NOMO-1 treated with dmso at 0.1 percent for 144 hours (cell line): ENCODE results near the gene TOMM7.
"Not testable (repeated sequence)": the region's sequence is repeated elsewhere in the genome, so short reads cannot be mapped to it uniquely, and the experiment has no call there.

Source experiments
- DNase-seq: peaks from one replicate; lab custom pipeline; 2025; ENCODE audit not compliant: unreplicated experiment; lab: John Stamatoyannopoulos, UW

The TOMM7 gene

DNA sequence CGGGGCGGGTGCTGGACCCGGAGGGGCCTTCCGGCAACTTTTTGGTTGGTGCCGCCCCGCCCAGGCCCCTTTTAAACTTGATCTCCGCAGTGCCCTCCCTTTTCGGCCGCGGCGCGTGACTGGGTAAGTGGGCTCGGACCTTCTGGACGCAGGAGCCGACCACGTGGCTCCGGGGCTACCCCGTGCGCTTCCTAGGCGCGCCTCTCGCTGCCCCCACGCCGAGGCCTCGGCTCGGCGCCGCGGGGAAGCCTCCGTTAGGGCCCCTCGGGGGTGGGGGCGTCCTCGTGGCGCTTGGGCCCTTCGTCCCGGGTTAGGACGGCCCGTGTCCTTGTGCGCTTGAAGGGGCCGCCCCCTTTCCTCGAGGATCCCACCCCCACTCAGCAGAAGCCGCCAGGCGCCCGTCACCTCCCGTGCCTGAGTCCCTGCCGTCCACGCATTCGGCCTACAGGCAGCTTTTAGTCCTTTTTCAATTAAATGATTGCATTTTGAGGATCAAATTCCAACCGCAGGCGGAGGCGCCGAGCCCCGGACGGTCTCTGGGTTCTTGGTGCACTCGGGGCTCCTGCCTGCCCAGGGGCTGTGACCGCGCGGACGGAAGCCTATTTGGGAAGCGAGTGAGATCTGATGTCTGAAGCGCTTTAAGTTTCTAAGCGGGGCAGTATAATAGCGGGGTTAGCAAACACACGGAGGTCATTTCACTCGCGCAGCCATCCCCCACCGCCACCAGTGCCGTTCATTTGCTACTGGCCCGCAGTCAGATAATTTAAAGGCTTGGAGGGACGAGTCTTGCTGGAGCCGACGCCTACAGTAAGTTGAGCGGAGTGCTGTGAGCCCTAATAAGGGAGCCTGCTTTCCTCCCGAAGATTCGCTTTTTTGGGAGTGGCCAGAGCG lies 31.8 kb upstream of the TOMM7 start:
- peak; percentile 88 for DNase-seq

DNA sequence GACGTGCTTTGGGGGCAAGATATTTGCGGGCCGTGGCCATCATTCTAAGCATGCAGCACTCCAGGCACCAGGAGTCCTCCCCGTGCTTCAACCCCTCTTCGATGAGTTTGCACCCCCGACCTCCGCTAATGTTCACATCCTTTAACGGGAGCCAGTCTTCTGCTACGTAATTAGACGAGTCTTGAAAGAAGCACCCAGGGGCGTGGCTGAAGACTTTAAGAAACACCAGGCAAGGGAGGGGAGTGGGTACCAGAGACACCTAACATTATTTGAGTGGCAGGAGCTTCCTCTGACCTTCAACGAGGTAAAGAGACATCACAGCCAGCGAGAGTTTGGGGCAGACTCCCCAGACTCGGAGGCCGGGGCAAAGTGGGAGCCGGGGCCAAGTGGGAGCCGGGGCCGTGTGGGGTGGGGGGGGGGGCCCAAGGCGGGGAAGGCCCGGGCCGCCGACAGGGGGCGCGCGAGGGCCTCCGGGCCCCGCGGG lies 31.1 kb upstream of the TOMM7 start:
- DNase-seq: peak; percentile 38

DNA sequence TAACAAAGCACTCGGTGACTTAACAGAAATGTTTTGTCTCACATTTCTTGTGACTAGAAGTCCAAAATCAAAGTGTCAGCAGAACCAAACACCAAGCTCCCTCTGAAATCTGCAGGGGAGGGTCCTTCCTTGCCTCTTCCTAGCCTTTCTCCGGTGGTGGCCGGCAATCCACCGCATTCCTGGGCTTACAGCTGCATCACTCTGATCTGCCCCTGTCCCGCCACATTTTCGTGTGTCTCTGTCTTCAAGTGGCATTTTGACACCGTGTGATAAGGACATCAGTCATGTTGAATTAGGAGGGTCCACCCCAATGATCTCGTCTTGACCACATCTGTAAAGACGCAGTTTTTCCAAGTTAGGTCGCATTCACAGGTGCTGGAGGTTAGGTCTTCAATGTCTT lies 30.5 kb upstream of the TOMM7 start:
- no peak for DNase-seq

DNA sequence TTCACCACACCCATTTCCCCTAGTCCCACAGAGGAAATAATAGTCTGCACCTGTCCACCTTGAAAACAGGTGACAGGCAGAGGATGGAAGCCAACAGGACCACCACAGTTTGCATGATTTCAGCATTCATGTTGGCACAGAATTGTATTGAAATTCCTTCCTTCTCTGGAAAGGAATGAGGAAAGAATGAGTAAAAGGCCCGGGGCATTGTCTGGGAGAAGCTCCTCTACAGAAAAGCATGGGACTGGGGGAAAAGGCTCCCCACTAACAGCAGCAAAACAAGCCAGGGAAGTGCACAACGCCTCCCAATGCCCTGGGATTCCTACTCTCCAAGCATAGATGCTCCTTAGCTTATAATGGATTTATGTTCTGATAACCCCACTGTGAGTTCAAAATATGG lies 28.5 kb upstream of the TOMM7 start:
- no peak for DNase-seq

DNA sequence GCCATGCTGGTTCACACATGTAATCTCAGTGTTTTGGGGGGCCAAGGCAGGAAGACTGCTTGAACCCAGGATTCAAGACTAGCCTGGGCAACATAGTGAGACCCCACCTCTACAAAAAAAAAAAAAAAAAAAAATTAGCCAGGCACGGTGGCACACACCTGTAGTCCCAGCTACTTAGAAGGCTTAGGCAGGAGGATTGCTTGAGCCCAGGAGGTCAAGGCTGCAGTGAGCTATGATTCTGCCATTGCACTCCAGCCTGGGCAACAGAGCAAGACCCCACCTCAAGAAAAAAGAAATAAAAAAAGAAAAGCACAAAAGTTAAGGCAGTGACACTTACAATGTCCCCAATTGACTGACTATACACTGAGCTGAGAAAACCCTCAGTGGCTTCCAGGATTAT lies 27.7 kb upstream of the TOMM7 start:
- not testable (repeated sequence) for DNase-seq

DNA sequence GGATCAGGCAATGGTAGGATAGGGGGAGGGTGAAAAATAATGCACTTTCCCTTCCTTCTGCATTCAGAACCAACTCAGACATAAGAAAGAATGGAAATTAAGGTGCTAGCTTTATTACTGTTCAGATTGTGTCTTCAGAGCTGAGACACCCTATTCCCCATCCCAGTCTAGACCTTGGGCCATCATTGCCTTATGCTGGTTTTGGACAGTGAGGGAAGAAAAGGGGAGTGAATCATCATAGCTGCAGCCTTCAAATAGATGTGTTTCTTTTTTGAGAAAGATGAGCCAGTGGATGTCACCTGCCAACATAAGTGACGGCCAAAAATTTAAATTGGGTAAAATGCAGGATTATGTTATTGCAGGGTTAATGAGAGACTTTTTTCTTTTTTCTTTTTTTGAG lies 27.0 kb upstream of the TOMM7 start:
- no peak for DNase-seq

DNA sequence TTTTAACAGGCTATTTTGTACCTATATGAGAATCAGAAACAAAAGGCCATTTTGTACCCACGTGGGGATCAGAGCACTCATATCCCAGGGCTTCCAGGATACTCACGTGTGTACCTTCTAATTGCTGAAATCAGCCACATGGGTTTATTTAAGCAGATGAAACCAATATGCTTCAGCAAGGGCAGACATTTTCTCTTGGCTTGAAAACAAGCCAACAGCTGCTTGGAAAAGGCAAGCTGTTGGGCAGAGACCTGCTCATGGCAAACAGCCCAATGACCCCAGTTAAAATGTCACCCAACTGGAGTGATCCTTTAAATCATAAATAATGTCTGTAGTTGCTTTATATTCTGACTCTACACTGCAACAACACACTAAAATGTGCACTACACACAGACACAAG lies 26.5 kb upstream of the TOMM7 start:
- no peak for DNase-seq

DNA sequence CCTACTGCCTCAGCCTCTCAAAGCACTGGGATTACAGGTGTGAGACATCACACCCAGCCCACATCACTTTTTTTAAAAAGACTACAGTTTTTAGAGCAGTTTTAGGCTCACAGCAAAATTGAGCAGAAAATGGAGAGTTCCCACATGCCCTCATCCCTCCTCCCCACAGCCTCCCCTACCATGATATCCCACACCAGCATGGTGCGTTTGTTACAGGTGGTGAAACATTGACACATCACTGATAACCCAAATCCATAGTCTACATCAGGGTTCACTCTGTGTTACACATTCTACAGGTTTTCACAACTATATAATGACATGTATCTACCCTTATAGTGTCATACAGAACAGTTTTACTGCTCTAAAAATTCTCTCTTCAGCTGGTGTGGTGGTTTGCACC lies 24.3 kb upstream of the TOMM7 start:
- no peak for DNase-seq

DNA sequence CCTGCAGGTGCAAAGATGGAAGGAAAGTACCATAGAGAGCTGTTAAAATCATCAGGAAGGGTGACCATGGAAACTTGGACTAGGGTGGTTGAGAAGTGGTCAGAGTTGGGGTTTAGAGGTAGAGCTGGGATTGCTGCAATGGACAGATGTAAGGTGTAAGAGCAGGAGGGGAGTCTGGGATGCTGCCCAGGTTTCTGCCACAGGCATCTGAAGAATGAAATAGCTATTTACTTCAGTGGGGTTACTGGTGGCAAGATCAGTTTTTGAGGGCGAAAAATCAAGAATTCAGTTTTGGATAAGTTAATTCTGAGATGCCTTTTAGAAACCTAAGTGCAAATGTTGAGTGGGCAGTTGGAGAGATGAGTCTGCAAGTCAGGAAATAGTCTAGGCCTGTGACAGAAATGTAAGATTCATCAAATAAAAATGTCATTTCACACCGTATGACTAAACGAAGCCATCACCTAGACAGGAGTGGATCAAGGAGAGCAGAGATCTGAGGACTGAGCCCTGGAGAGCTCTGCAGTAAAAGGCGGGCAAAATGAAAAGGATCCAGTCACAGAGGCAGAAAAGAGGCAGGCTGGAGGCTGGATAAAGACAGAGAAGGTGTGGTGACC lies 22.7 kb upstream of the TOMM7 start:
- no peak for DNase-seq

DNA sequence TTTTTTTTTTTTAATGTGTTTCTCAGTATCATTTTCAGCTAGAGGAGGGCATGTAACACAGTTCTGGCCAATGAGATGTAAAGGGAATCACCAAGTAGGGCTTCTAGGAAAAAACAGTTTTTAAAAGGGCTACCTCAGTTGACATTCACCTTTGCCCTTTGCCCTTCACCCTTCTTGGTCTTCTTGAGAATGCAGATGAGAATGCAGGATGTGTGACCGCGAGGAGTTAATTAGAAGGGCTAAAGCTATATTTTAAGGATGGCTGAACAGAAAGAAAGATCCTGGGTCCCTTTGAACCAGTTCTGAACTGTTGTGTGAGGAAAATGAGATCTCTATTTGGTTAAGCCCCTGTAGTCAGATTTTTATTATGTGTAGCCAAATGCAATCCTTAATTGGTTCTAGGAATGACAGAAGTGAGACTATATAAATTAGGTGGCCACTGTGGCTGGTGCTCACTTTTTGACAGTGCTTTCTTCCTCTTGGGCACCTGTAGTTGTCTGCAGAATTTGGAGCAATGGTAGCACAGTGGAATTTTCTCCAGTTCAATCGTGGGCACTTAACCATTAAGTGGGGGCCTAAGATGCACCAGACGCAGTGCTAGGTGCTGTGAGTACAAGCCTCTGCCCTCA lies 21.1 kb upstream of the TOMM7 start:
- DNase-seq: no peak

DNA sequence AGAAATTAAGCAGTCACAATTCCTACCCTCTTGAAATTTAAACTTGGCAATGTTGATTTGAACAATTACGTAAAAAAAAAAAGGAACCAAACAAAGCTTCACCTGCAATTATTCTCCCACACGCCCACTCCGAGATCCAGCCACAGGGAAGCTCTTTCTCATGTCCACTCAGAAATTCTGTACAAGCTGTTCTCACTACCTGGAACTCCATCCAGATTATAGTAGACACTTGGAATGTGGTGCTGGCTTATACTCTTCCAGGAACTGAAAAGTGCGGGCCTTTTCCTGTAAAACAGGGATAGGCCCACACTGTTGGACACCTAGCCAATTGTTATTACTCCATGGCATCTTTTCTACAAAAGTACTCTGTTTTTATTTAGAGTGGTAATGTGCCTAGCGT lies 20.3 kb upstream of the TOMM7 start:
- no peak for DNase-seq

DNA sequence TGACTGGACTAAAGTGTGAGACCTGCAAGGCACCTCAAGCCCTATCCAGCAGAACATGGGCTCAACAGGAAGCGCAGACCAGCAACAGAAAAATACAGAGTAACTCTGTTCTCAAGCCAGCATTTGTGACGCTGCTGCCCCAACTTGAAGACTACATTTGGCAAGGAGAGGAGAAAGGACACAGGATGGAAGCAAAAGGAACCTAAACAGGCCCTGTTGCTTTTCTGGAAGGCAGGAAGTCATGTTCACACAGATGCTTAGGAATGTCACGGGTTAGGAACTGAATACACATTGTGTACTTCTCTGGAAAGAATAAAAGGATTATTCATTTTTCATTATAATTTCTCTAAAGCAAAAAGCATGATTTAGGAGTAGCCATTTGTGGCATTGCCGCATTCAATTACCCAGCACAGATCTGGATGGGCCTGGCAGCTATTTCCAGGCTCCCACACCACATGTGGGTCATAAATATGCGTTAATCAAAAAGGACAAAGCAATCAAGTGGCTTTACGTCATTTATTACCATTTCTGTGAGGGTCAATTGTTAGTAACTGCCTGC lies 19.8 kb upstream of the TOMM7 start:
- no peak for DNase-seq

DNA sequence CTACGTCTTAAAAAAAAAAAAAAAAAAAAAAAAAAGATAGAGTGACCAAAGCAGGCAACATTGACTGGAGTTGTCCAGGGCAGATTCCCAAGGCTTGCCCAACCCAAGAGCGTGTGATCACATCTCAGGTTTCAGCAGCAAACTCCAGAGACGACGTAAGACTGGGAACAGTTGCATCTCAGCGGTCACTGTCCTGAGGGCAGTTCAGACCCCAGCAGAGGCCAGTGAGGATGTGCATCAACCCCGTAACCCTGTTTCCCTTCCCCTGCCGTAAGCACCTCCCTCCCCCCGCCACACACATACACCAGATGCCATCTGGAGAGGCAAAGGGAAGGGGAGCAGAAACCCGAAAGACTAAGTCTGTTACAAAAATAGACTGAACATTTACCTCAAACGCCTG lies 19.3 kb upstream of the TOMM7 start:
- DNase-seq: no peak

DNA sequence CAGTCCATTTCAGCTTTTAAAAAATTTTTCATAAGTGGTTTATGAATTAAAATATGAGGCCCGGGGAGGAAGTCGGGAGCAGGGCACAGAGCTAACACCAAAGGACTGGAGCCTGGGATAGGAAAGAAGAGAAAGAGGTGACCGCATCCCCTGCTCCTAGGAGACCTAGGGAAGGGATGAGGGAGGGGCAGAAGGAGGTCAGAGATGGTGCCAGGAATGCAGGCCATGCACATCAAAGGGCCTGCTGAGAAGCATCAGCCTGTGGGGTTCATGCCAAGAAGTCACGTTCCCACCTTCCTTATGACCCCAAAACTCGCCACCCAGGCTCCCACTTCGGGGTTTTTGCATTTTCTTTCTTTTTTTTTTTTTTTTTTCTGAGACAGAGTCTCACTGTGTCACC lies 14.7 kb upstream of the TOMM7 start:
- no peak for DNase-seq

DNA sequence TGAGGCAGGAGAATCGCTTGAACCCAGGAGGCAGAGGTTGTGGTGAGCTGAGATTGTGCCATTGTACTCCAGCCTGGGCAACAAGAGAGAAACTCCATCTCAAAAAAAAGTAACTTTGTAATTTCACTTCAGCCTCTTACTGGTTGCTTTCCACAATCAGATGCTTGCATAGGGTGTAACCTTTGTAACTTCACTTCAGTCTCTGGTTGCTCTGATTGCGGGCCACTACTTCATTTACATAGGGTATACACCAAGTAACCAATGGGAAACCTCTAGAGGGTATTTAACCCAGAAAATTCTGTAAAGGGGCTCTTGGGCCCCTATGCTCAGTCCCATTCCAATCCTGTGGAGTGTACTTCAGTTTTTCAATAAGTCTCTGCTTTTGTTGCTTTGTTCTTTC lies 13.9 kb upstream of the TOMM7 start:
- DNase-seq: not testable (repeated sequence)

DNA sequence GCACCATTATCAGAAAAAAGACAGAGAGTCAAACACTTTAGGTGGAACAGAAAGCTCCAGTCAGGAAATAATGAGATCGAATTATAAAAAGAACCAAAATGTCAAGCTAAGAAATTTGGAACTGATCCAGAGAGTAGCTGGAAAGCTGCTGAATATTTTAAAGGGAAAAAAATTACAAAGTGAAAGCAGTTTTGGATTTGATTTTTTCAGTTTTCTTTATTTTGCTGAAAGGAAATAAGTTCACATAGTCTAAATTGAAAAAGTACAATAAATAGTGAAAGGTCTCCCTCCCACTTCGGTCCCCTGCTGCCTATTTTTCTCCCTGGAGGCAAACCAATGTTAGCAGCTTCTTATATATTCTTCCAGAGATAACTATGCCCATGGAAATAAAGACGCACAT lies 11.3 kb upstream of the TOMM7 start:
- DNase-seq: no peak

DNA sequence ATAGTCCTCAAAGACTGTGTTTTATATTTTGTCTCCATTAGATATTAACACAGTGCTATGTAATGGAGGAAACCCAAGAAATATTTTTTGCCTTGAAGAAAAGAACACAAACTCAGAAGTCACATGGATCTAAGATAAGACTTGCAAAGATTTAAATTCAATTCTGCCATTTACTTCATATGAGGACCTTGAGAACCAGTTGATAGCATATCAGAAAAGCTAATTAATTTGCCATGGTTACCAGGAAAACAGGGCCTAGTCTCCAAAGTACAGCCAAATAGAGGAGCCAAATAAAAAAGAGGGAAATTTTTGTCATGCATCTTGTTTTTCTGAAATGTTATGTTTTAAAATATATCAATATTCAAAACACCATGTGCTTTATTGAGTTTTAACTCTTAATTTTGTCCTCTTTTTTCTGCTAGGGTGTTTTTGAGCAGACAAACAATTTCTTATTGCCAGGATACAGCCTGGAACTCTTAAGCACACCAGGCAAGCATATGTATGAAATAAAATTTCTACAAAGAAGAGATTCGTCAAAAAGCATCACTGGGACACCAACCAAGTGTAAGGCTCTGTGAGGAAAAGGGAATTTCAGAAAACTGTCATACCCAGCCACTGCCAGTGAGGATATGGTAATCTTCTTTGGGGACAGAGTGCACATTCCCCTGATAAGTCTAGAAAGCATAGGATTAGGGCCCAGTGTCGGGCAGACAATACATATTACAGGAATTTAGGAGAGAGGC lies 10.6 kb upstream of the TOMM7 start:
- DNase-seq: no peak

DNA sequence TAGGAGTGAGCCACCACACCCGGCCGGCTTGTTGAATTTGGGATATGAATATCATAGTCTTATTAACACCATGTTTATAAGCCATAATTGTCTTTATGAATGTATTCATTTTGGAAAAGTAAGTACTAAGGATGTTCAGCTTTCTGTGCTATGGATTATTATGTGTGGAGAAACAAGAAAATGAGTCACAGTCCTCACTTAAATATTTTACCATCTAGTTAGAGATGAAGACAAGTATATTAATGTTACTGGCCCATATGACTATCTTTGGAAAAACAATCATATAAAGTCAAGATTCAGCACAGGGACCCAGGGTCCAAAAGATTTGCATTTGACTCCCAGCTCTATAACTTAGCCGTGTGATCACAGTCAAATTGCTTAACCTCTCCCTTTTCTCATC lies 9.8 kb upstream of the TOMM7 start:
- no peak for DNase-seq

DNA sequence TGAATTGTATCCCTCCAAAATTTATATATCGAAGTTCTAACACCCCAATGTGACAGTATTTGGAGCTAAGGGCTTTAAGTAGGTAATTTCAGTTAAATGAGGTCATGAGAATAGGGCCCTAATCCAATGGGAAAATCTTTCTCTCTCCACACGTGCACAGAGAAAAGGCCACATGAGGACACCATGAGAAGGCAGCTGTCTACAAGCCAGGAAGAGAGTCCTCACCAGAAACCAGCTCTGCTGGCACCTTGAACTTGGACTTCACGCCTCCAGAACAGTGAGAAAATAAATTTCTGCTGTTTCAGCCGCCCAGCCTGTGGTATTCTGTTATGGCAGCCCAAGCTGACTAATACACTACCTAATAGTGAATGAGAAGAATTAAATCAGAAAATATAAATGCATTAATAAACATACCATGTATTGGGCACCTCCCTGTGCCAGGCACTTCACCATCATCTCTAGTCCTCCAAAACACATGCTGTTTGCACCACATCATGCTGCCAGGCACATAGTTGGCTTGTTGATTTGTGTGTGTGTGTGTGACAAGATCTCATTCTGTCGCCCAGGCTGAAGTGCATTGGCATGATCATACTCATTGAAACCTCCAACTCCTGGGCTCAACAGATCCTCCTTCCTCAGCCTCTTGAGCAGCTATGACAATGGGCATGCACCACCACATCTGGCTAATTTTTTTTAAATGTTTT lies 9.1 kb upstream of the TOMM7 start:
- no peak for DNase-seq

DNA sequence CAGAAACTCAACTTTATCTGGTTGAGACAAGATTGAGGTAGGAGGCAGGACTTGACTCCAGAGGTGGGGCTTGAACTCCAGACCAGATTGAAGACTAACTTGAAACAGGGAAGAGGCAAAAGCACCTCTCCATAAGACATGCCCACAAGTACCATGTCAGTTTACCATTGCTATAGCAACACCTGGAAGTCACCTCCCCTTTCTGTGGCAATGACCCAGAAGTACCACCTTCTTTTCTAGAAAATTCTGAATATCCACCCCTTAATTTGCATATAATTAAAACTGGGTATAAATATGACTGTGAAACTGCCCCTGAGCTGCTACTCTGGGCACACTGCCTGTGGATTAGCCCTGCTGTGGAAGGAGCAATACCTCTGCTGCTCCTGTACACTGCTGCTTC lies 4.9 kb upstream of the TOMM7 start:
- no peak for DNase-seq

DNA sequence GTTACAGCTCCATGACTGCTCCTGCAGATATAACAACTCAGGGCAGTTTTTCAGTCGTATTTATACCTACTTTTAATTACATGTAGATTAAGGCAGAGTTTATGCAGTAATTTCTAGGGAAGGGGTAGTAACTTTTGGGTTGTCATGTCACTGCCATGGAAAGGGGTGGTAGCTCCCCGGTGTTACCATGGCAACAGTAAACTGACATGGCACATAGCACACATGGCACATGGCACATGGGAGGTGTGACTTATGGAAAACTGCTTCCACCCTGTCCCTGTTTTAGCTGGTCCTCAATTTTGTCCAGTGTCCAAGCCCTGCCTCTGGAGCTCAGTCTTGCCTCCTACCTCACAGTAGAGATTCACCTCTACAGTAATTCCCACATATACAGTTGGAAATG lies 3.9 kb upstream of the TOMM7 start:
- DNase-seq: no peak
